CD4-positive, alpha-beta T cell treated with Interleukin-4 for 1 hour (primary cell): ENCODE data around the gene CMIP.
A peak's percentile ranks its signal among the peaks of the same experiment; 100 is the strongest.

Experiments
- DNase-seq, 2 donors: peaks; one replicate each; pipeline ENCODE4 v3.0.0-alpha.2; 2020 to 2022

CMIP gene

DNA sequence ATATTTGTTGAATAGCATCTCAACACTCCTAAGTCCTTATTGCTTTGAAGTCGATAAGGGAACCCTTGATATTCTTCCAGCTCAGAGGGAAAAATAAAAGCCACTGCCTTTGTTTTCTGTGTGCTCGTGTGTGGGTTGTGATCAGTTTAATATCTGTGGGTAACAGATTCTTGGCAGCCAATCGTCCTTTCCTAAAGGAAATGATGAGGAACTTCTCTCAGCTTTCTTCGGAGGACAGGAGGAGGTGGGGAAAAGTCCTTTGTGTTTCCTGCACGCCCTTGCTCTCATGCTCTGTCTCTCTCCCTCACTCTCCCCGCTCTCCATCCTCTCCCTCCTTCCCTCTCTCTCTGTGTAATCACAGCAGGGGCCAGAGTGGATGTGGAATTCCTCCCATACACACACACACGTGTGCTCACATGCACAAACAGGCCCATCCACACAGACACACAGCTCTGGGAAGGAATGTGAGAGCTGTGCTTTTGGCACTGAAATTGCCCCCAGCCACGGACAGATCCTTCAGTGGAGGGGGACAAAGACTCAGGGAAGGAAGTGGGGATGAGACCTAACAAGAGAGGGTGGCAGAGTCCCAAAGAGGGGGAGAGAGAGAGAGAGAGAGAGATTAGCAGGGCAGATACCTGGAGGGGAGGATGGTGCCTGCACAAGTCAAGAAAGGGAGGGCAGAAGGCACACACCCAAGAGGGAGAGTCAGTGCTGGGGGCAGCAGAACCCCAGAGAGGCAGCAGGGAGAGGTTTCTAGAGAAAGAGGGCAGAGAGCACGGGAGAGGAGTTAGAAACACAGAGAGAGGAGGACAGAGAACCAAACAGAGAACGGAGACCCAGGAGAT, 250.9 kb downstream of the CMIP start:
- no peak for DNase-seq

DNA sequence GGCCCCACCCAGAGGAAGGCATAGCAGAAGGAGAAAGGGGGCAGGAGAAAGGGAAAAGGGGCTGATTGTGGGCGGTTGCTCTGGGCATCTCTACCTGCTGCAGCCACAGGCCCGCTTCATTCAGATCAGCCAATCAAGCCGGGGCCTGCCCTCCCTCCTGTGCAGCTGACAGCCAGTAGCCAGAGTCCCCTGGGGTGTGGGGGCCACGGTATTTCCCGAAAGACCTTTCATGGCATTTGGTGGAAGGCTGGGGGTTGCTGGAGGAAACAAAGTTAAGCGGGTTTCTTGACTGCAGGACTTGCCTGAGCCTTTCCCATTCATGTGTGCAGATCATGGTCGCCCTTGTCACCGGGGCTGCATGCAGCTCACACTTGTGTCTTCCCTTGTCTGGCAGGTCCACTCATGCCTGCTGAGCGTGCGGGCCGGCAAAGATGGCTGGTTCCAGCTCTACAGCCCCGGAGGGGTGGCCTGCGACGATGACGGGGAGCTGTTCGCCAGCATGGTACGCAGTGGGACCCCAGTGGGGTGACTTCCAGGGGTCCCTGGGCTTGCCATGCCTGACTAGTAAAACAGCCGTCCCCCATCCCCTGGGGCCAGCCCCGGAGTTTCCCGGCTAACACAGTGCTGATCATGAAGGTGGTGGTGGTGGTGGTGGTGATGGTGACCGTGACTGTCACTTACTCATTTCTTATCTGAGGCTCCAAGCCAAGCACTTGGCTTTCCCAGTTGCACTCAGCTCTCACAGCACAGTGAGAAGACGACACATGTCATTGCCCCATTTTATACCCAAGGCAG, 251.8 kb downstream of the CMIP start:
- no peak for DNase-seq

DNA sequence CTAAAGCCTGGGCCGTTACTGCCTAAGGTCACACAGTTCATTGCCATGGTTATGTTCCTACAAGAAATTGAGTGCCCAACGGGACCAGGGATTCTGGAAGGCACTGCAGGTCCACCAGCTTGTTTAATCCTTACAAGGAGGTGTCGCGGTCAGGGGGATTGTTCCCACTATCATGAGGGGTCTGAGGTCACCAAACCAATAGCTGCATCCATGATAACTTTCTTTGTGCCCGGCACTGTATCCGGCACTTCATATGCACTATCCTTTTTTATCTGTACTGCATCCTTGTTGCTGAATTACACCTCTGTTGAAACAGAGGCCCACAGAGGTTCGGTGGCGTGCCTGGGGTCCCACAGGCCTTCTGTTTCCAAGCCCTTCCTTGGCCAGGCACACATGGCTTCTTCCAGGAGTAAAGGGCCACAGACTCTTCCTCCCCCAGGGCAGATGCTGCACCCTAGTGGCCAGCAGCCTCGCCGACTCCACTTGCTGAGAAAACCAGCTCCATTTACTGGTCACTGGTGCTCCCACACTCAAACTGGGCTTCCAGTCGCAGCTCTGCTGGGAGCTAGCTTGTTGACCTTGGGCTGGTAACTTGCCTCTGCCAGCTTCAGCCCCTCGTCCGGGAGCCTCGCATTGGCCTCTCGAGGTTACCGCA, 252.5 kb downstream of the CMIP start:
- DNase-seq = peak; percentile 50 to 54

DNA sequence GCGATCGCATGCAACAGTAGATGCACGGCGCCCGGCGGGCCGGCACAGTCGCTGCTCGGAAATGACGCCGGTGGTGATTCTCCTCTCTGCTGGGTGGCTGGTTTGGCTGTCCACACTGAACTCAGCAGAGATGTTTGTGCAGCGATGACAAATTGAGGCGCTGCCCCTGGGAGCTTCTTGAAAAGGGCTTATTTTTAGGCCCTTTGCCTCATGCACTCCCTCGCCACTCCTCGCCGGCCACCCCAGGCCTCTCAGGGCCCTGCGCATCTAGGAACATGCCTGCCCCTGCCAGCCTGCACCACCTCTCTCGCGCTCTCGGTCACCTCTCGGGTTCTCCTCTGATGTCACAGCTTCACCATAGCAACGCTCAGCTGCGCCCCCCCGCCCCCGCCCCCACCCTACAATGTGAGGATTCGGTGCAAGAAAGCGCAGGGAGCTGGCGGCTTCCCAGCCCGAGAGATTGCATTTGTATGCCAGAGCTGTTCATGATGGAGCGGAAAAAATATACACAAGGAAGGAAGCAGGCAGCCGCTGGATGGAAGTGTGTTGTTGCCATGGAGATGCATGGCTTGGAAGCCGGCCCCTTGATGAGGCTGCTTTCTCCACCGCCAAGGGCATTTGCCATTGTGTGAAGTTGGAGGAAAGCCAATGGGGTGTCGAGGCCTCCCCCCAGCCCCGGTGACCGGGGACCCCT, 253.2 kb downstream of the CMIP start:
- no peak for DNase-seq

DNA sequence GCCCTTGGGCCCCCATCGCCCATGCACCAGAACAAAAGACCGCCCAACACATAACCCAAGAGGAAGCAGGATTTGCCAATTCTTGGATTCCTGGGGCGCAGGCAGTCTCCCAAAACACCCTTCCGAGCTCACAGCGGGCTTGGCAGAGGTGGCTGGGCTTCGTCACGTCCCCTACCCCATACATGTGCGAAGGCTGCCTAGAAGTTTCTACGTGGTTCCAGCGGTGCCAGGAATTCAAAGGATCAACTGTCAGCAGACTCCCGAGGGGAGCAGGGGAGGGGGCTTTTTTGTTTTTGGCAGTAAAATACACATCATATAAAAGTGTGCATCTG, 253.7 kb downstream of the CMIP start:
- DNase-seq = no peak

DNA sequence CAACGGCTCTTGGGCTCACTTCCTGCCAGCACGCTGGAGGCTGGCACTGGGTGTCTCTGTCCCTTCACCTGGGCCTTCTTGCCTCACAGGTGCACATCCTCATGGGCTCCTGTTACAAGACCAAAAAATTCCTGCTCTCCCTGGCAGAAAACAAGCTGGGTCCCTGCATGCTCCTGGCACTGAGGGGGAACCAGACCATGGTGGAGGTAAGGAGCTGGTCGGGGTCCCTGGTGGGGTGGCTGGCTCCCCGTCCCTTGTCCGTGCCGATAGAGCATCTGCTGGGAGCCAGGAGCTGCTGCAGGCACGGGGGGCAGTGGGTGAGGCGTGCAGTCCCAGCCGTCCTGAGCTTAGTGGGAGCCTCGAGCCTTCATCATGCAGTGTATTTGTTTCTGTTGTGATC, 255.0 kb downstream of the CMIP start:
- no peak for DNase-seq

DNA sequence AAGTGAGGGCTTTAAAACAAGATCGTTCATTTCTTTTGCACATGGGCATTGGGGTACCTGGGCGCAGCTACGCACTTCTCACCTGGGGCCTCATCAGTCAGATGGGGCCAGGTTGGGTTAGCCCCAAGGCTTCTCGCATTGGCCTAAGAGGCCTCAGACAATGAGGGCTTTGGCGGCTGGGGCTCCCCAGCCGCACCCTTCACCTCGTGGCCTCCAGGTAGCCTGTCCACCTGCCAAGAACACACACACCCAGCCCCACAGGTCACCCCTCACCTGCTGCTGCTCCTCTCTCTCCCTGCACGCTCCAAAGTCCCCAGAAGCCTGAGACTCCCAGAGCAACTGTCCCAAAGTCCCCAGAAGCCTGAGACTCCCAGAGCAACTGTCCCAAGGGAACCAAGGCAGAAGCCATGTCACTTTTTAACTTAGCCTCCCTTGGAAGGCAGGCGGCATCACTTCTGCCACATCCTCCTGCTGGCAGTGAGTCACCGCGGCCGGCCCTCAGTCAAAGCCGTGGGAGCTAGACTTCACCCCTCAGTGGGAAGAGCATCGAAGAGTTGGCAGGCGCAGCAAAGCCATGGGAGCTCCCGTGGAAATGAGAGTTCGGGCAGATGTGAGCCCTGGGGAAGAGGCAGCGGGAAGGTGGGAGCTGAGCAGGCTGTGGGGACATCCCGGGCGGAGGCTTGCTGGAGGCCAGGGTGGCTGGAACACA, 255.6 kb downstream of the CMIP start:
- DNase-seq = no peak

DNA sequence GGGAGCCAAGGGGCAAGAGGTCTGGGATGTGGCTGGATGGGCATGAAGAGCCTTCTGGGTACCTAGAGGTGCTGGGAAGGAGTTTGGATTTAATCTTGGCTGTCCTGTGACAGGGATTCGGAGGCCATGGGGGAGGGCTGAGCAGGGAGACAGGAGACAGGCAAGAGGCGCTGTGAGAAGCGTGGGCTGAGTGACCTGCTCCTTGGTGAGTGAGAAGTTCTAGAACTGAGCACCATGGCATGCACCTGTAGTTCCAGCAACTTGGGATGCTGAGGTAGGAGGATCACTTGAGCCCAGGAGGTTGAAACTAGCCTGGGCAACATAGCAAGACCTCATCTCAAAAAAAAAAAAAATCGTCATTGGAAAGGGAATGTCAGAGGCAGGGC, 256.2 kb downstream of the CMIP start:
- no peak for DNase-seq

DNA sequence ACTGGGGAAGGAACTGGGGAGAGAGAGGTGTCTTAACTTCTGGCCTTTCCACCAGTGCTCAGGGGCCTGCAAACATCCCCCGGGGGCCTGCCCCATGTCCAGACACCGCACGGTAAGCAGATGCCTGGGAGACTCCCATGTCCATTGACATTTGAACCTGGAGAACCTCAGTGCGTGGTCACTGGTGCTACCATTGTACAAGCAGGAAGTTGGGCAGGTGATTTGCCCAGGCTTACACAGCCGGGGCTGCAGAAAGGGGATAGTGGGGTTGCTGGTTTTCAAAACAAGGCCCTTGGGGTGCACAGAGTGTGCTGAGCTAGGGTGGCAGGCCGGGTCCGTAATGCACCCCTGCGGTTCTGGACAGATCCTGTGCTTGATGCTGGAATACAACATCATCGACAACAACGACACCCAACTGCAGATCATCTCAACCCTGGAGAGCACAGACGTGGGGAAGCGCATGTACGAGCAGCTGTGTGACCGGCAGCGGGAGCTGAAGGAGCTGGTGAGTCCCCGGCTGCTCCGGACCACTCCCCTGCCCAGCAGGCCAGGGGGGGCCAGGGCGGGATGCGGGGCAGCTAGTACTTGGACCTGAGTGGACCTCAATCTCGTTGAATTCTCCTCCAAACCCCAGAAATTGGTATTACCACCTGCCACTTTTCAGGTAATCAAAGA, 256.8 kb downstream of the CMIP start:
- no peak for DNase-seq

DNA sequence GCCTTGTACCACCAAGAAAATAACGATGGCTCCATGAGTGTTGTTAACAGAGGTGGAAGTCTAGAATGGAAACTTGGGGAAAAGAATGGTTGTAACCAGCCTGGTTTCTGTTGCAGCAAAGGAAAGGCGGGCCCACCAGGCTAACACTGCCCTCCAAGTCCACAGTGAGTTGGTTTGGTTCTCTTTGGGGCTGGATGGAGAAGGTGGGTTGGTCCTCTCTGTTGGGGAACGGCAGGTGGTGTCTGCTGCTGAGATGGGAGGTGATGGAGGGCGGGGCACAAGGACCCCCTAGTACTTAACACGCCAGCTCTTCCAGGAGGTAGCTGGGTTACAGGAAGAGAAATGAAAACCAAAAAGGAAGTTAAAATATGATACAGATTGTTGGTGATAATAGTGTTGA, 257.9 kb downstream of the CMIP start:
- no peak for DNase-seq

DNA sequence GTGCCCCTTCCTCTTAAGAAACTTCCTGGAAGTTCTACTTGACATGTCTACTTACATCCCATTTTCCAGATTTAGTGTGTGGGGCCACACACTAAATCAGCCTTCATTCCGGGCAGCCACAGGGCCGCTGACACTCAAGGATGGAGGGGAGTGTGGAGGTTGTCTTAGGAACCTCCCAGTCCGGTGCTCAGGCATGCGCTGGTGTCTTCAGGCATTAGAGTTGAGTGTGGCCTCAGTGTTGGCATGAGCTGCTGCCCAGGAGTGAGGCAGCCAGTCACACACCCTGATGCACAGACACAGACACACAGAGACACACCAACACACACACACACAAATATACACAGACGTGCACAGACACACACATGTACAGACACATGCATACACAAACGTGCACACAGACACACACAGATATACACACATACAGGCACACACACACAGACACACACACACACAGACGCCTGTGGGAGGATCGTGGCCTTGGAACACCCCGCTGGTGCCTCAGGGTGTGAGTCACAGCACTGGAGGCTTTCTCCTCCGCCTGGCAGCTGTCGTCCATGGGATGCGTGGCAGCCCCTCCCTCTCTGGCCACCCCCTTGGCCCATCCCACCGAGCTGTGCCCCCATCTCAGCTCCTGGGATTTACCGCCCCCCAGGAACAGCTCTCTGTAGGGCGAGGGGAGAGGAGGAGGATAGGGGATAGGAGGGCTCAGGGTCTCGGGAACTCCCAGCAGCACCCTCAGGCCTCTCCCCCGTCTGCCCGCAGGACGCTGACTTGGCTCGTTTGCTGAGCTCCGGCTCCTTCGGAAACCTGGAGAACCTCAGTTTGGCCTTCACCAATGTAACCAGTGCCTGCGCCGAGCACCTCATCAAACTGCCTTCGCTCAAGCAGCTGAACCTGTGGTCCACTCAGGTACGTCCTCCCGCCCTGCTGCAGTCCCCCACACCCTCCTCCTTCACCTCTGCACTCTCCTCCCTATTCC, 258.9 kb downstream of the CMIP start:
- no peak for DNase-seq

DNA sequence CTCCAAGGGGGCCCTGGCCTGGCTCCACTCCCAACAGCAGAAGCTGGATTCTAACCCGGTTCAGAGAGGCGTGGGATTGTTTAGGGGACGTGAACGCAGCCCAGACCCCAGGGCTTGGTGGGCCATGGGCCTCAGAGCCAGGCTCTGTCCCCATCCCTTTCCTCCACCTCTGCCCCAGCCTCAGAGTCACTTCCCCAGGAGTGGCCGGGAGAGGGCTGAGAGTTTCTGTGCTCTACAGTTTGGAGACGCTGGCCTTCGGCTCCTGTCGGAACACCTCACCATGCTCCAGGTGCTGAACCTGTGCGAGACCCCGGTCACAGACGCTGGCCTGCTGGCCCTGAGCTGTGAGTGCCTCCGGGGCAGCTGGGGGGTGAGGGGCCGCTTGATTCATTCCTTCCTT, 260.7 kb downstream of the CMIP start:
- DNase-seq = no peak

DNA sequence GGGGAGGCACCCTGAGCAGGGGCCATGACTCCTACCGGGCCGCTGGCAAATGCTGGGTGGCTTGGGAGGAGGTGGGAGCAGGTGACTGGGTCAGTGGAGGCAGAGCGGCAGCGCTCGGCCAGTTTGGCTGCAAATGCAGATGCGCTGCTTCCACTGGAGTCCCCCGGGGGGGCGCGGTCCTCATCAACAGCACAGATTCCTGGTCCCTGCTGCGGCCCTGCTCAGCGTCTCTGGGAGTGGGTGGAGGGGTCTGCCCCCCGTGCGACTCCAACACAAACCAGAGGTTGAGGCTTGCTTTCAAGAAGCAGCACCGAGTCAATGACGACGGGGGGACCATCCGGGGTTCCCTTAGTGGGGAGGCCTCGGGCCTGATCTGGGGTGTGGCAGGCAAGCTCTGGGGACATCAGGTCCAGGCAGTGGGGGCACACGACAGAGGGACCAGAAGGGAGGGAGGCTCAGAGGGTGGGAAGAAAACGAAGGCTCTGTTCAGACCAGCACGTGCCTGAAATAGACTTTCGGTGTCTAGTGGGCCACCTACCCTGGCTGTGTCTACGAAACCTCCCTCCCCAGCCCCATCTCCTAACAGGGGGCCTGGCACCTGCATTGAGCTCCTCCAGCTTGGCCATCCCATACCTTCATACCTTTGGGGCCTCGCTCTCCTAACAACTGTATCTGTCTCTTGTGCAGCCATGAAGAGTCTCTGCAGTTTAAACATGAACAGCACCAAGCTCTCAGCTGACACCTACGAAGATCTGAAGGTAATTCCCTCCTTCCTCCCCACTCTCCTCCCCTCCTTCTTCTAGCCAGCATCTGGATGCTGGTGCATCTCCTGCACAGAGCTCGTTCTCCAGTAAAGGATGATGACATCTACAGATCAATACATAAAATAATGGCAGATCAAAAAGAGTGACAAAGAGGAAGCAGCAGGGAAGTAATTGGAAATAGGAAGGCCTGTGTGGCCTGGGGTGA, 262.0 kb downstream of the CMIP start:
- DNase-seq = no peak

DNA sequence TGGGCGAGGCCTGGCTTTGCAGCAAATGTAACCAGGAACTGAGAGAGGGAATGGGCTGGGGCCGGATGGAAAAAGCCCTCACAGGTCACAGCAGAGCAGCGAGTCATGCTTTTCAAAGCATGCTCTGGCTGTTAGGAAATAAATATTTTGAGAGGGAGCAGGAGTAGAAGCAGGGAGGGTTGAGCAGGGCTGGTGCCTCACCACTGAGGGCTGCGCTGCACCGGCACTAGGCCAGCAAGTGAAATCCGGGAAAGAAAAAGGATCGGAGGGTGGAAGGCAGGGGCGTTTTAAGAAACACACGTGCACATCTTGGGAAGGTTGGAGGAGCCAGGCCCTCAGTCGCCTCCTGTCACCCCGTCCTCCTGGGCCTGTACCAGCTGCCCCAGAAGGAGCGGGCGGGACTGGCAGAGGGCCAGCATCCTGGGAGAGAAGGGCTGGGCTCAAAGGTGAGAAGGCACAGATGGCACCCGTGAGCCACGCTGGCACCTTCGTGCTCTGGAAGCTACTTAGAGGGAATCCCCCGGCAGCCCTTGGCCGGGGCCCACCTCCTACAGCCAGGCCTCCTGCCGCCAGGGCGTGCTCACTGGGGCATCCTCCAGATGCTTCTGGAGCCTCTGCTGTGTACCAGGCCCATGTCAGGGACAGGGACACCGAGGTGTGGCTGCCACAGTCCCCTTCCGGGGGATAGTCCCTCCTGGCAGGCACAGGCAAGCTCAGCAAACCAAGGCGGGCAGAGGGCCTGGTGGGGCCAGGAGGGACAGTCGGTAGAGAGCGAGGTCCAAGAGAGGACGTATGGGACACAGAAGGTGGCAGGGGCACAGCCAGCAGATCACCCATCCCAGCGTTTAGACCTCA, 263.0 kb downstream of the CMIP start:
- DNase-seq = no peak

DNA sequence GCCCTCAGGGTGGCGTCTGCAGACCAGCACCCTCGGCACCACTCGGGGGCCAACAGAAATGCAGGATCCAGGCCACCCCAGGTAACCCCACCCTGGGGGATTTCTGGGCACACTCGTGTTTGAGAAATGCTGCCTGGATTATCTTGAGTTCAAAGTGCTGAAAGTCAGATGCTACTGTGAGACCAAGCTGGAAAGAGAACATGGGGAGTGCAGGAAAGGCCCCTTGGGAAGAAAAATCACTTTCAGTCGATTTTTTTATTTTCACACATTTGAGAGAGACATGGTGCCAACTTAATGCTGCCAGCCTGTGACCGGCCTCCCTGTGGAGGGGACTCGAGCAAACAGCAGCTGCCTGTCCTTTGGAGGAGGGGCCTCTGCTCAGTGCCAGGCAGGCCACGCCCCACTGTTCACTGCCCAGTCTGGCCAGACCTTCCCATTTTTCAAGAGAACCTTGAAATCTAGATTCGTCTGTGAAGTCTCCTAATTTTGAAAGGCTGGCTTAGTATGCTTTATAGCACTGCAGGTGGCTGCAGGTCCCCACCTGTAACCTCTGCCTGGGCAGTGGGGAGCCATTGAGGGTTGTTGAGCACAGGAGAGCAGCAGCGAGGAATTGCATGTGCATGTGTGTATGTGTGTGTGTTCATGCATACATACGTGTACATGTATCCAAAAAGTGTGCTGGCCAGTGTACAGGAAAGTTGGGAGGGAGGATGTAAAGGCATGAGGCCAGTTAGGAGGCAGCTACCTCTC, 263.8 kb downstream of the CMIP start:
- DNase-seq = no peak

DNA sequence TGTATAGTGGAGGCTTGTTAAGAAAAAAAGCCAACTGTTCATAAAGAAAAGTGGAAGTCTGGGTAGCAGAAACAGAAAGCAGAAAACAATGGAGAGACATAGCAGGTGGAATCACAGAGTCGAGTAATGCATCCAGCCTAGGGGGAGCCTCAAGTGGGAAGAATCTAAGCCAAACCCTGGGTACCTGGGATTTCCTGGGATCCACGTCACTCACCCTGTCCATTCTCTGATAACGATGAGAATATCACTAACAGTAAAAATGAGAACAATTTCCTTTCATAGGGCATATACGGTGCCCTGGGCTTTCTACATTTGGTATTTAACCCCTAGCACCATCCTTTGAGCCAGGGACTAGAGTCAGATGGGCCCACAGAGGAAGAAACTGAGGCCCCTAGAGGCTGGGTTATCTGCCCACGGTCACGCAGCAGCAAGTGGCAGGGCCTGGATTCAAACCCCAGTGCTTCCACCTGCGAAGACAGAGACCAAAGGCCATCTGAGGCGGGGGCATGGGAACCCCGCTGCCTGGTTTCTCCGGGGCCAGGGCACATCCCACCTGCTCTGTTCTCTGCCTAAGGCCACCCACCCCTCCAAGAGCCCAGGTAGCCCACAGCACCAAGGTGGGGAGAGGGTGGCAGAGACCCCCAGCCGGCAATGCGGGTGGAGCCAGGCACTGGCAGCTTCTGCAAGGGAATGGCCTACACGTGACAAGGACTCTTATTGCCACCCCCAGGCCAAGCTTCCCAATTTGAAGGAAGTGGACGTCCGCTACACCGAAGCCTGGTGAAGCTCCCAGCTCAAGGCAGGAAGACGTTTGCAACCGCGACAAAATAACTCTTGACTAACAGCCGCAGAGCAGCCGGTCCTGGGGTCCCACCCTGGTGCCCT, 264.6 kb downstream of the CMIP start:
- no peak for DNase-seq

DNA sequence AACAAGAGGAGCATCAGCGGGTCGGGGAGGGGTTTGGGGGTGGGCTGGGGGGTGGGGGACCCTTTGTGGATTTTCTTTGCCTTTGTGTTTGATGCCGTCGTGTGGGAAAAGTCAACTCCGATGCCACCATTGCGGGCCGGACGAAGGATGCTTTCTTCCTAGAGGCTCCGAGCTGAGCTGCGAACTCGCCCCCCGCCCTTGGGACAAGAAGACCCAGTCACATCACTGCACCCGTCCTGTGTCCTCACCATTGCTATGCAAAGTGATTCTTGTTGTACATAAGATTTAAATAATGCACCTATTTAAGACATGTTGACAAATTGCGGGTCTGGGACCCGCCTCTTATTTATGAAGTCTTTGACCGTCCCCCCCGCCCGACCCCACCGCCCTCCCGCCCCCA, 265.4 kb downstream of the CMIP start:
- DNase-seq = no peak
